Measurements from ENCODE around the gene FRMPD2.
"Not testable (repeated sequence)": the region's sequence is repeated elsewhere in the genome, so short reads cannot be mapped to it uniquely, and the experiment has no call there.

- TF ChIP-seq, protein P1, sequence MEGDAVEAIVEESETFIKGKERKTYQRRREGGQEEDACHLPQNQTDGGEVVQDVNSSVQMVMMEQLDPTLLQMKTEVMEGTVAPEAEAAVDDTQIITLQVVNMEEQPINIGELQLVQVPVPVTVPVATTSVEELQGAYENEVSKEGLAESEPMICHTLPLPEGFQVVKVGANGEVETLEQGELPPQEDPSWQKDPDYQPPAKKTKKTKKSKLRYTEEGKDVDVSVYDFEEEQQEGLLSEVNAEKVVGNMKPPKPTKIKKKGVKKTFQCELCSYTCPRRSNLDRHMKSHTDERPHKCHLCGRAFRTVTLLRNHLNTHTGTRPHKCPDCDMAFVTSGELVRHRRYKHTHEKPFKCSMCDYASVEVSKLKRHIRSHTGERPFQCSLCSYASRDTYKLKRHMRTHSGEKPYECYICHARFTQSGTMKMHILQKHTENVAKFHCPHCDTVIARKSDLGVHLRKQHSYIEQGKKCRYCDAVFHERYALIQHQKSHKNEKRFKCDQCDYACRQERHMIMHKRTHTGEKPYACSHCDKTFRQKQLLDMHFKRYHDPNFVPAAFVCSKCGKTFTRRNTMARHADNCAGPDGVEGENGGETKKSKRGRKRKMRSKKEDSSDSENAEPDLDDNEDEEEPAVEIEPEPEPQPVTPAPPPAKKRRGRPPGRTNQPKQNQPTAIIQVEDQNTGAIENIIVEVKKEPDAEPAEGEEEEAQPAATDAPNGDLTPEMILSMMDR (IDR thresholded peaks at IDR 0.05): not testable (repeated sequence)
- not testable (repeated sequence) for TF ChIP-seq POLR2A (IDR thresholded peaks at IDR 0.05)
Measured at GRCh38 chr10:48143721-48144642, 130.5 kb downstream of the FRMPD2 start.
